ENCODE data around the gene SLC39A7.
A peak's percentile ranks its signal among the peaks of the same experiment; 100 is the strongest.

The SLC39A7 gene

DNA sequence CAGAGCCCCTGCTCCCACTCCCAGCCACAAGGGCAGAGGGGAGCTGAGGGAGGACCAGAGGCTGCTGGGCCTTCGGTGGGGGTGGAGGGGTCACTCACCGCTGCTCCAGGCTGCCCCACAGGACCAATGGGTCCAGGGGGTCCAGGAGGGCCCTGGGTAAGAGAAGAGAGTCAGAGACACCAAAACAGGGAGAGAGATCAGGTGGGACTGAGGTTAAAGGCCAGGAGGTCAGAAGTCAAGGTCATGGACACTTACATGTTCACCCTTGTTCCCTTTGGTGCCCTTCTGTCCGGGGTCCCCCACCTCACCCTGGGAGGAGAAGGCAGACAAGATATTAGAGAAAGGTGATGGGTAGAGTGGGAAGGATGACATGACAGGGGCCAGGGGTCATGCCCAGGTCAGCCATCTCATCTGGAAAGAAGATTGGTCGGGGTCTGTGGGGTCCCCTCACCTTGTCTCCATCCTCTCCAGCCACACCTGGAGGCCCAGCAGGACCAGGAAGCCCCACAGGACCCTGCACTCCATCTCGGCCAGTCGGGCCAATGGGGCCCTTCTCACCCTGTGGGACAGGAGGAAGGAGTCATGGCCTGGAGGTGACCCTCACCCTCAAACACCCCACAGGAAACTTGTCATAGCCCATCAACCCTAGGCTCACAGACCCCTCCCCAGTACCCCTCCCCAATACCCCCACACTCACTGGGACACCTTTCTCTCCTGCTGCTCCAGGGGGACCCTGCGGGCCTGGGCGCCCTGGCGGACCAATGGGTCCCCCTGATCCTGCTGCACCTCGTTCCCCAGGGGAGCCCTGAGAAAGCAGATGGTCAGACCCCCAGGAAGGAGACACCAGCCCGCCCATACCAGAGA lies 29.4 kb upstream of the SLC39A7 start:
- DNase-seq: no peak

DNA sequence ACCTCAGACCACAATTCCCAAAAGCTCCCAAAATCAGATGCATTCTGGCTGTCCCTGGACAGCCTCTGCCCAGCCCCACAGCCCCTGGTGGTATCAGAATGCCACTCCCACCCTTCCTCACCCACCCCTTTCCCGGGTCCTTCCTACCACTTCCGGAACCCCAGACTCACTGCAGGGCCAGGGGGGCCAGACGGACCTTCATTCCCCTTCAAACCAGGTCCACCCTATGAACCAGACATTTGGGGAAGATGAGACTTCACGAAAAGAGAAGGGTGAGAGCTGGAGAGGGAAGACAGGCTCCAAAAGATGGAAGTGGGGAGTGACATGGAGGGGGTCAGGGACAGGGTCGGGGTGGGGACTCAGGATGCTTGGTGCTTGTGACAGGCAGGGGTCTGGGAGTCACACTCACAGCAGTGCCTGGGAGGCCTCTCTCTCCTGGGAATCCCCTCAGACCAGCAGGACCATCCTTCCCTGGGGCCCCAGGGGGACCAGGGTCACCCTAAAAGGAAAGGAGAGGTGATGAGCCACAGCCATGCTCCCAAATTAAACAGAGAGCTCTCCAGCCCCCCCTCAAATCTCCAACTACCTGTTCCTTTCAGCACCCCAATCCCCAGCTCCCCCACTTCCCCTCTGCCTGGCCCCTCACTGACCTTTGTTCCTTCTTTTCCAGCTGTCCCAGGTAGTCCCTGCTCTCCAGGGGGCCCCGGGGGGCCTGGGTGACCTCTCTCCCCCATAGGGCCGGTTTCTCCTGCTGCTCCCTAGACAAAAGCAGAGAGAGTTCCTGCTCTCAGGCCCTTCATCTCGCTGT lies 28.6 kb upstream of the SLC39A7 start:
- DNase-seq: no peak

DNA sequence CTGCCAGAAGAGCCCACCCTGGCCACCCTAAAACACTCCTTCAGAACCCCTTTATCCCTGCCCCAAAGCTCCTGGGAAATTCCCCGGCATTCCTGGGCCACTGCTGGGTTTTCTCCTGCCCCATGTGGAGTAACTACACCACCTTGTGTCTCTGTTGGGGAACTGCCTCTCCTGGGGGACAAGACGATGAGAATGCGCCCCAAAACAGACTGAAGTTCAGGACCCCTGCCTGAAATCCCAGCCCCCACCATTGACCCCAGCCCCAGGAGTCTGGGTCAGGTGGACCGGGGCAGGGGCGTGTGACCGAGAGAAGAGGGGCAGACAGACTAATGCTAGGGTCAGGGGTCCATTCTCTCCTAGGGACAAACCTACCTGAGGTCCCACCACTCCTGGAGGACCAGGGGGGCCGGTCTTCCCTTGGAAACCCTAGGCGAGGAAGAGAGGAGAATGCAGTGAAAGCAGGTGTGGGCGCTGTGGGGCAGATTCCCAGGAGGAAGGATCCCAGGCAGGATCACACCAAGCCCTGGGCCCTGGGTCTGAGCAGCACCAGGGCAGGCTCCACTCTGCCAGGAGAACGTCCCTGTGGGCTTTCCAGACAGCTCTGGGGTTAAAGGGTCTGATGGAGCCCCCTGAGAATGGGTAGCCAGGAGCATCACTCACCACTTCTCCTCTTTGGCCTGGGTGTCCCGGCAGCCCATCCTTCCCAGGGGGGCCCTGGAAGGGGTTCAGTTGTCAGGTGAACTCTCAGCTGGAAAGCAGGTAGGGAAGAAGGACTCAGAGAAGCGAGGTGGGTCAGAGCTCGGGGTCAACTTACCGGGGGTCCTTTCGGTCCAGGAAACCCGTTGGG lies 27.8 kb upstream of the SLC39A7 start:
- peak in 1 of 2 donors; percentile 26 for DNase-seq

DNA sequence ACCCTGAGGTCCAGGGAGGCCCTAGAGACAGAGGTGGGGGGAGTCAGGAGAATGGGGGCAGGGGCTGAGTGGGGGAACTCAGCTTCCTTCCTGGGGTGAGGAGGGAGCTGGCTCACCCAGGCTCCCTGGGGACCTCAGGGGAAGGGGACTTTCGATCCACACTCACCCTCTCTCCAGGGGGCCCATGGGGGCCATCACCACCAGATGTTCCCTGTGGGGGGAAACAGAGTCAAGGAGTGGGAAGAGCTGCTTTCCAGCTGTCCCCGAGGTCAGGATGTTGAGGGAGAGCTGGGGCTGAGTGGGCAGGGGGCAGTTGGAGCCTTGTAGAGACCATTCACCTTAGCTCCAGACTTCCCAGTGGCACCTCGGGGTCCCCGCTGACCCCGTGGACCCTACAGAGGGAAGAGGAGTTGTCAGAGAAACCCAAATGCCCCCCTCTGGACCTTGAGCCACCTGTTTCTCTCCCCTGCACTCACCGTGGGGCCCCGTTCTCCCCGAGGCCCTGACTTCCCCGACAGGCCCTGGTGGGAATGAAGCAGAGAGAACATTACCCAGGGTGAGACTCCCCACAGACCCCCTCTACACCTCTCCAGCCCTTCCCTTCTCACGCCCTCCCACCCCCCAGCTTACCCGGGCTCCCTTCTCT lies 27.0 kb upstream of the SLC39A7 start:
- DNase-seq: no peak

DNA sequence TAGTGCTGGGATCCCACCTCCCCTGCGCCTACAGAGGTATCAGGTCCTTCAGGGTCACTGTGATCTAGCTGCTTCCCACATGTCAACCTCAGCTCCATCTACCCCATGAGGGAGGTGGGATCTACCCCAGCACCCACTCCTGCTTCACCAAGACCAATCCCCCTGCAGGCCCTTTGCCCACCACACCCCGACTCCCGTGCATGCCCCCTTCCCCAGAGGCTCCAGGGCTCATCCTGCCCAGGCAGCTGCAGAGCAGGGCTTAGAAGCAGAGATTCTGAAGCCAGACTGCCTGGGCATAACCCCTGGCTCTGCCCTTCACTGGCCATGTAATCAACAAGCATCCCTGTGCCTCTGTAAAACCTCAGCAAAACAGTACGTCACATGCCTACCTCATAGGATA lies 25.9 kb upstream of the SLC39A7 start:
- no peak for DNase-seq

DNA sequence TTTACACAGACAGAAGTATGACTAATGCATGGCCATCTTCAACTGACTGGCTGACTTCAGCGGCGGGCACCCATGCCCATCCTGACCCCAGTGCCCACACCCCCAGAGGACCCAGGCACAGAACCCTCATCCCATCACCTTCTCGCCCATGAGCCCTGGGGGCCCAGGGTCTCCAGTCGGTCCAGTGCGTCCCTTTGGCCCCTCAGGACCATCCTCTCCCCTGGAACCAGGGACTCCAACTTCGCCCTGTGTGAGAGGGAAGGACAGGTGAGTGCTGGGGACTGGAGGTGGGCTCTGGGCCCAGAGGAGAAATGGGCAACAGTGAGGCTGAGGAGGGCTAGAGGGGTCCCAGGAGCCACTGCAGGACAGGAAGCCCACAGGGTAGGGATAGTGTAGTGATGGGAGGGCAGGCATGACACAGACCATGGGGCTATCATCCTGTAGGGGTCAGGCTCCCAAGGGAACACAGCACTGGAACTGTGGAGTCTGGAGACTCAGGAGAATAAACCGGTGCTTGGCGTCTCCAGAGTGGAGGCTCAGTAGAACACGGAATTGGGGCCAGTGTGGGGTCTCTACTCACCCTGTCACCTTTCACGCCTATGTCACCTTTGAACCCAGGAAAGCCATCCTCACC lies 25.1 kb upstream of the SLC39A7 start:
- no peak for DNase-seq

DNA sequence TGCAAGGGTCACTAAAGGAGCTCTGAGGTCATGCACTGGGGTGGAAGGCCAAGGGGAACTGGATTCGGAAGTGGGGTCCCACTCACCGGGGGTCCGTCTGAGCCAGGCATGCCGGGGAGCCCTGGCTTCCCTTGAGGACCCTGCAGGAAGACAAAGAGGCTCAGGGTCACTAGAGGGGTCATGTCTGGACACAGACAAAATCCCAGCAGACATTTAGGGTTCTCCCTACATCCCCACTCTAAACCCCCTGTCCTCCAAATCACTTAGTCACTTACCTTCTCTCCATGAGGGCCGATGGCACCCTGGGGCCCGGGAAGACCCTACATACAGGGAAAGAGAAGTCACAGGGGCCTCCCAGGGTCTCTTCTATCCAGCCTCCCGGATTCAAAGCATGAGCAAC lies 23.8 kb upstream of the SLC39A7 start:
- no peak for DNase-seq

DNA sequence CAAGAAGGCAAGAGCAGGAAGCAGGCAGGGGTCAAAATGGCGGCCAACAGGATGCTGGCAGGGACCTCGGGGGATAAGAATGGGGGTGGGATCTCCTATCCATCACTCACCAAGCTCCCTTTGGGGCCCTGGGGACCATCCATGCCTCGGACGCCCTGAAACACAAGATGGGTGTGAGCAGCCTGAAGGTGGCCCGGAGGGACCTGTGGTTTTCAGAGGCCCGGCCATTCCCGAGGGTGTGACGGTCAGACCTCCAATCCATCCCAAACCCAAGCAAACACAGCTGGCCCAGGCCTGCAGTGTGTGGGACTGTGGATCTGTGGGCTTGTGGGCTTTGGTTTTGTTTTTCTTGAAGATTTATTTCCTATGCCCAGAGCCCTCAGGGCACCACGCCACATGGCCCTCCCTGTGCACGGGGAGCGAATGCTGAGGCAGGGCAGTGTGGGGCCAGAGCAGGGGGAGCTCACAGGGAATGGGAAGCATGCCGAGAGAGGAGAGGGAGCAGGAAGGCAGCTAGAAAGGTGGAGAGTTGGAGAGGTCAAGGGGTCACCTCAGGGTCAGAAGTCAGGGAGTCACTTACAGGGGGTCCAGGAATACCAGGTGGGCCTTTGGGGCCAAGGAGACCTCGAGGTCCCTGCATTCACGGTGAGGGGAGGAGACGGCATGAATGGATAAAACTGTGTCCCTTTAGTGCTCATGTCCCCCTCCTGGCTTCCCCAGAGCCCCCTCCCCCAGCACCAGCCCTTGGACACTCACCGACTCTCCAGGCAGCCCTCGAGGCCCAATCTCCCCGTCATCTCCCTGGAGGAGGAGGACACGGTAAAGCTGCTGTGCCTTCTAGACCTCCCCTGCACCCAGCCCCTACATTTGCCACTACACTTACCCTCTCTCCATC lies 22.9 kb upstream of the SLC39A7 start:
- no peak for DNase-seq

DNA sequence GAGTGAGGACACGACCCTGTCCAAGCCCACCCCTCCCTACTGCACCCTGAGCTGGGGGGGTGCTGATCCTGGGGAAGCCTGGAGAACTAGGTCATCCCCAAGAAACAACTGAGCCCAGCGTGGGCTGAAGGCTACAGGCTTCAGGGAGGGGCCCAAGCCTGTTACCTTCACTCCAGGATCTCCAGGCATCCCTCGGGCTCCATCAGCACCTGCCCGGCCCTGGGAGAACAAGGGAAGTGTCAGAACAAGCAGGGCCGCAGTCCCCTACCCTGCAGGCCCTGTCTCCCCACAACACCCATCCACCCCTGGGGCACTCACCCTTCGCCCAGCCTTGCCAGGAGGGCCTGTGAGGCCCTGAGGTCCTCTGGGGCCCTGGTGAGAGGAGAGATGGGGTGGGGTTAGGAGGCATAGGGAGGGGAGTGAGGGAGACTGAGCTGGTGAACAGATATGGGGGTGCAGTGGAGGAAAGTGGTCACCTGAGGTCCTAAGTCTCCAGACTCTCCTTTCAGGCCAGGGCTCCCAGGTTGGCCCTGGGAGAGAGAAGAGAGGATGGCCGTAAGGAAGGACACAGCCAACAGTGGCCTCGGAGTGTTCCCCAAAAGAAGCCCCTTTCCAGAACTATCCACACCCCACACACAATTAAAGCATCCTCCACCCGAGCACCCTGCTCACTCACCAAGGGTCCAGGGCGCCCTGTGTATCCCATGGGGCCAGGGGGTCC lies 21.8 kb upstream of the SLC39A7 start:
- DNase-seq: no peak

DNA sequence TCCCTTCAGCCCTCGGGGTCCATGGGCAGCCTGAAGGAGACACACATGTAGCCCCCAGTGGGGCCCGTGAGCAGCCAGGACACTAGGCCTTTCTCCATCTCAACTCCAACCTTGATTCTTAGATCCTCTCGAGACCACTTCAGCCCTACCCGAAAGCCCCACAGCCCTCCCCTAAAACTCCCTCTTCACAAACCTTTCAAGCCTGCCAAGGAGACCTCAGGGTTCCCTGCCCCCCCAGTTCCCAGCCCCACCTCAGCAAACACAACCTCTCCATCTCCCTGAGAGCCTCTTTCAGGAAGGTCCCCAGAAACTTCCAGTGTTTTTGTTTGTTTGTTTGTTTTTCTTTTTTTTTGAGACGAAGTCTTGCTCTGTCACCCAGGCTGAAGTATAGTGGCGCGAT lies 19.5 kb upstream of the SLC39A7 start:
- DNase-seq: no peak

DNA sequence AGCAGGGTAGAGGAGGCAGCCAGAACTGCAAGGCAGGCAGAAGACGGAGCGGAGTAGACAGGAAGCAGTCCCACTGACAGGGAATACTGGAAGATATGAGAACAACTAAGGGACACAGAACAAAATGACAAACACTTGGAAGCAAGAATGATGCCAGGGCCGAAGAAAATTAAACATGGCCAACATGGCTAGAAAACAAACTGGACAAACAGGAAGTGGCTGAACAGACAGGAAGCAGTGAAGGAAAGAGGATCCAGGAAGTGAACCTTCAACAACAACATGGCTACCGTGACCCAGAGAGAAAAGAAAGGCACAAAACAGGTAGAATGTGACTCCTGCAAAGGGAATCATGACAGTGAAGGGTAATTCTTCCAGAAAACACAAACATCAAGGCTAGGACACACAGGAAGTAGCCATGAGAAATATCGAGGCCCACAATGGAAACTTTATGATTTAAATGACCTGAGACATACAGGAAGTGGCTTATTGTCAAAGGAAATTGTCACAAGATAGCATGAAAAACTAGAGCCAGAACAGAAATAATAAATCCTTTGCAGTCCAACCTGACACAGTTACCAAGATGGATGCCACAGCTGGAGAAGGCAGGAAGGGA lies 17.5 kb upstream of the SLC39A7 start:
- no peak for DNase-seq

DNA sequence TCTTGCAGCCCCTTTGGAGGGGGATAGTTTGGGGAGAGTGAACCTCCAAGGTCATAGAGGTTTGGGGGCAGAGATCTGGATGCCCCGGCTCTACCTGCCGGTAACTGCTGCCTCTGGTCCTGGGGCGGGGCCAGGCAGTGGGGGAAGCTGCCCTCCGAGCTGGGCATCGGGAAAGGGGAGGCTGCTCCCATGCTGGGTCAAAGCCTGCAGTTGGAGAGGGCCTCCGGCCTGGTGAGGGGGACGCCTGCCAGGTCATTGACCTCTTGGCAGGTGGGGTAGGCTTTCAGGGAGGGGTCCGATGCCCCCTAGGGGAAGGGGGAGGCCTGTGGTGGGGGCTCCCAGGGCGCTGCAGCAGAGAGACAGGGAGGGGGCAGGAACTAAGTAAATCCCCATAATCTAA lies 15.5 kb upstream of the SLC39A7 start:
- no peak for DNase-seq

DNA sequence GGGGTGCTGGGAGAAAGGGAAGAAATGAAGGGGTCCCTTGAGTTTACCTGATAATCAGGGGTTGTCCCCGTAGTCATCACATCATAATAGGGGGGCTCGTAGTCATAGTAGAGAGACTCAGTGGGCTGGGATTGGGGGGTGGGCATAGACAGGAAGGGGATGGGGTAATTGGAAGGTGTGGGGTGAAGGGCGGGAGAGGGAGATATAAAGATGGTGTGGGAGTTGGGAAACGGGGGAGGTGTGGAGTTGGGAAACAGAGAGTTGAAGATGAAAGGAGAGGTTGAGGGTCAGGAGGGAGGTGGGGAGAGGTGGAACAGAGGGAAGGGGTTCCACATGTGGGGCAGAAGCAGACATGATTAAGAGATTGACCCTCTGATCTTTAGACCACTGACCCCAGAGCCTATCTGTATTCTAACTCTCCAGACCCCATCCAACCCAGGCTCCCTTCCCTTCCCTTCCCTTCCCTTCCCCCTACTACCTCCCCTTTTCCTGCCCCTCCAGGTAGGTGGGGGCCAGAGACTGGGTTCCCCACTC lies 14.9 kb upstream of the SLC39A7 start:
- DNase-seq: no peak

DNA sequence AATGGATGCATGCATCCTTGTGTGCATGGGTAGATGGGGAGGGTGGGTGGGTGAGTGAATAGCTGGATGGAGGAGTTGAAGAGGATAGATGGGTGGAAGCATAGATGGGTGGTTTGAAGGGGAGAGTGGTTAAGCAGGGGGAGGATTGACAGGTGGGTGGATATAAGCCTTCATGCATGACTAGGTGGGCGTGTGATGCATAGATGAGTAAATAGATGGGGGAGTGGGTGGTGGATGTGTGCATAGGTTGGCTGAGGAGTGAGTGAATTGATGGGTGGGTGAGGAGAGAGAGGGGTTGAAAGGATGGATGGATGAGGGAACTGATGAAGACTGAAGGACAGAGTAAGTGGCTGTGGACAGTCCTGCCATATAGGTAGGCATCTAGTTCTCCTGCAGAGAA lies 12.9 kb upstream of the SLC39A7 start:
- no peak for DNase-seq

DNA sequence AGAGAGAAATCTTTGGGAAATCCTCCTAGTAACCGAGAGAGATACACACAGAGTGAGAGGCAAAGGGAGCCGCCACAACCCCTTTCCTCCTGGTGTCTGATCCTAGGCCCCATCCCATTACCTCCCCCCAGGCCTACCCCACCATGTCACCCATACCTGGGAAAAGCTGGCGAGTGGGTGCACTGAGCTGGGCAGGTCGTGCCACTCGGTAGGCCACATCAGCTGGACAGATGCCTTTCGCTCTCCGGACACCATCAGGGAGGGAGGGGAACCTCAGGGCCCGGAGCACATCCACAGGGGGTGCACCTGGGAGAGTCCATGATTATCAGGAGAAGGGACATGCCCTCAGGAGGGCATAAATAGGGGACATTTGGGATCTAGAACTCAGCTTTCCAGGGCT lies 11.5 kb upstream of the SLC39A7 start:
- no peak for DNase-seq

DNA sequence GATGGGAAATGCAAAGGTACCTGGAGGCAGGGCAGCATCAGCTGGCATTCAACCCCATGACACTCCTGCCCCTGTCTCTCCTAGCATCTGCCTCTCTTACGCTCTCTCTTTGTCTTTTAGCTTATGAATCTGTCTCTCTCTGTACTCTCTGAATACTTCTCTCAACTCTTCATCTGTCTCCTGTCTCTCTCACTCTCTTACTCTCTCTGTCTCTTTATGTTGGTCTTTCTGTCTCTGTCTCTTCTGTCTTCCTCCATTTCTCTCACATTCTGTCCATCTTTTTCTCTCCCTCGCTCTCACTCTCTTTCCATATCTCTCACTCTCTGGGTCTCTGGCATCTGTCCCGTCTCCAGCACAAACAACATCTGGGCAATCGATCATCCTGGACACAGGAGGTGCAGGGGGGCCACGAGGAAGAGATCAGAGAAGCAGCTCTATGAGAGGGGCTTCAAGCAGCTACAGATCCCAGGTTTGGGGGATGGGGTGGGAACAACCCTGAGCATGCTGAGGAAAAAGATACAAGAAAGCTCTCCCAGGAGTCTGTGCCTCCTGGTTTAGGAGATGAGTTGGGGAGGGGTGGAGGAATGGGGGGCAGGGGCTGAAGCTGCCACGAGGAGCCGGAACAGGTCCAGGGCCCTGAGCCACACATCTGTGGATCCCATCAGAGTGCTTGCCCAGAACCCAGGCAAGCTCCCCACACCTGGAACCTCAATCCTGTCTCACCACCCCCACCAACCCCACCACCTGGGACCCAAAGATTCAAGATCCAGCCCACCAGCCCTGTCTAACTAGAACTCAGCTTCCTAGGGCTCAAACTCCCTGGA lies 10.8 kb upstream of the SLC39A7 start:
- no peak for DNase-seq

DNA sequence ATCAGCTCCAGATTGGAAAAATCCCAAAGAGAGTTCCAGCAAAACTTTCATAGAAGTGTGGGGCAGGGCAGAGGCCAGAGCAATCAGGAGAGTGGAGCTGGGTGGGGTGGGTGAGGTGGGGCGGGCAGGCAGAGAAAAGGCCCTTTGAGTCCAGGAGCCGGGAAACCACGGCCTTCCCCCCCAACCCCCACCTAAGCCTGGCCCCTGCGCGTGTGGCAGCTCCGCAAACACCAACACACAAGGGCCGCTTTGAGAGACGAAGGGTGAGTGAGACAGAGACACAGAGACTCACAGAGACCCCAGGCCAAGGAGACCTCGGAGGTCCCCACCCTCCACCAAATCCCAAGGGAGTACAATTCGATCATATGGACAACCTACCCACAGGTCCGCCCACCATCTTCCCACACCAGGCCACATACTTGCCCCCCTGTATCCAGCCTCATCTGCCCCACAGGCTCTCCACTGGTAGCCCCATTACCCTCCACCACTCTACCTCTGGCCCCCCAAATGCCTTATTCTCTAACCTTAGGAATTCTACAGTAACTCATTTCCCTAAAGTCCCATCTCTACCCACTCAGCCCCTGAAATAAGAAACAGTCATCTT lies 10.1 kb upstream of the SLC39A7 start:
- no peak for DNase-seq

DNA sequence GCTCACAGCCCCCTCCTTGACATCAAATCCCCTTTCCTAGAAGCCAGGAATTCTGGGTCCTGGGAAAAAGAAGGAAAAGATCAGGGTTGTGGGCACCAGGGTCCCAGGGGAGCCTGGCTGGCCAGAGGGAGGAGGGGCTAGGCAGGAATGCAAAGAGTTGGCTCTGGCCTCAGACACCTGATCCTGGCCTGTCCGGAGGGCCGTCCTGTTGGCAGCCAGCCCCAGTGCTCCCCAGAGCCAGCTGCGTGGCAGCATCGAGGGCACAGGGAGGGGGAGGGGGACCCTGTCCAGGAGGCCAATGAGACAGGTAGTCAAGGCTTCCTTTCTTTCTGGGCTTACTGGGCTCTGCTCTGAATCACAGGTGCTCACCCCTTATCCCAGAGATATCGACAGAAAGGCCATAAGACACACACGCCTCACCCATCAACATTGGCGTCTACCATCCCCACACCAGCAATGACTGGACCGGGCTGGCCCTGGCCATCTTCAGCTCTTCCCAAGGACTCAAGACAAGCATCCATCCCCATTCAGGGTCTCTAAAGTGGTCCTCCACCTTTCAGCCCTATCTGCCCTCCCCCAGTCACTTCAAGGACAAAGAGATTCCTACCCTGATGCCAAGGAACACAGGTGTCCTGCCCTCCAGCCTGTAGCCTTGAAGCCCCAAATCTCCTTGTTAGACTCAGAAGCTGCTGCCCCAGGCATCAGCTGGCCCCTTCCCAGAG lies 9.1 kb upstream of the SLC39A7 start:
- DNase-seq: no peak

All from CD4-positive, alpha-beta T cell treated with Interferon alpha-2 for 1 hour (primary cell).